NCI-H1436 (cell line): ENCODE data around the gene BMP8B.

Source experiments
- DNase-seq: peaks from one replicate; lab custom pipeline; 2025; lab: John Stamatoyannopoulos, UW

The BMP8B gene

GRCh38 chr1:39758556-39759435 is 29.9 kb downstream of the BMP8B start:
- no peak for DNase-seq

GRCh38 chr1:39757501-39757900 is 31.2 kb downstream of the BMP8B start:
- no peak for DNase-seq

GRCh38 chr1:39755965-39756659 is 32.6 kb downstream of the BMP8B start:
- no peak for DNase-seq

- no peak for DNase-seq
These were observed 33.7 kb downstream of the BMP8B start for GRCh38 chr1:39754906-39755504.

- no peak for DNase-seq
These were observed 34.6 kb downstream of the BMP8B start for GRCh38 chr1:39754026-39754570.

GRCh38 chr1:39753132-39754025 is 35.3 kb downstream of the BMP8B start:
- DNase-seq = no peak

GRCh38 chr1:39752703-39753102 is 36.0 kb downstream of the BMP8B start:
- DNase-seq = no peak

- no peak for DNase-seq
These were observed 37.1 kb downstream of the BMP8B start for GRCh38 chr1:39751595-39751994.

GRCh38 chr1:39745016-39745670 is 43.5 kb downstream of the BMP8B start:
- no peak for DNase-seq

- peak; percentile 94 for DNase-seq
These were observed 49.9 kb downstream of the BMP8B start, which contains the start of gene PPIE for GRCh38 chr1:39738622-39739366. Gene PPIE (plus strand): TSS chr1:39738882. CDS start chr1:39738901, 19 bp downstream.

GRCh38 chr1:39737546-39738169 is 51.0 kb downstream of the BMP8B start:
- no peak for DNase-seq

GRCh38 chr1:39735731-39736130 is 52.9 kb downstream of the BMP8B start:
- no peak for DNase-seq

GRCh38 chr1:39733161-39733560 is 55.5 kb downstream of the BMP8B start:
- no peak for DNase-seq

- no peak for DNase-seq
These were observed 55.9 kb downstream of the BMP8B start for GRCh38 chr1:39732730-39733129.

GRCh38 chr1:39729842-39730241 is 58.8 kb downstream of the BMP8B start:
- no peak for DNase-seq

- no peak for DNase-seq
These were observed 59.6 kb downstream of the BMP8B start for GRCh38 chr1:39729030-39729429.

- DNase-seq = no peak
These were observed 60.7 kb downstream of the BMP8B start for GRCh38 chr1:39727932-39728317.

- DNase-seq = no peak
These were observed 61.3 kb downstream of the BMP8B start for GRCh38 chr1:39727221-39727931.

GRCh38 chr1:39726600-39726999 is 62.1 kb downstream of the BMP8B start:
- no peak for DNase-seq
